ENCODE measurements around the gene ESRRG. TPM values are rescaled to one million over a fixed set of nuclear protein-coding genes. Genes with fewer than 3 reads are reported as not detected.

The ESRRG gene
- total and polyA plus RNA-seq, 2 donors (not counting 3 experiments of a cell fraction or from before 2014, with no cell fraction given) = not detected

GRCh38 chr1:216483672-216484401 lies 239.4 kb downstream of the ESRRG start:
- ChIA-PET POLR2A (no interaction called here), CTCF (no interaction called here)
- Histone ChIP-seq H3K36me3 (ENCODE audit: control insufficient read depth in 2 of 2, extremely low read depth in 1 of 2, insufficient read depth in 2 of 2, low read length in 2 of 2) (no peaks in the 10 kb centered on the region), H4K20me1 (replicated peaks; ENCODE audit: control insufficient read depth, extremely low read depth, insufficient read depth, low read length) (no peaks in the 10 kb centered on the region), H2AFZ (ENCODE audit: low read depth, low read length) (no peak overlapping the region), H3K9ac (replicated peaks; ENCODE audit: extremely low read depth, insufficient read depth, low read length) (no peak overlapping the region), H3K4me3 (replicated peaks in 1 of 3; ENCODE audit: insufficient read depth in 1 of 3, low read depth in 1 of 3, low read length in 3 of 3) (no peak overlapping the region), H3K27me3 (ENCODE audit: control insufficient read depth in 2 of 2, insufficient read depth in 2 of 2, low read length in 2 of 2) (no peaks in the 10 kb centered on the region), H3K4me2 (ENCODE audit: insufficient read depth, low read length) (no peak overlapping the region), H3K79me2 (ENCODE audit: control insufficient read depth, insufficient read depth, low read length) (no peaks in the 10 kb centered on the region), H3K4me1 (ENCODE audit: control insufficient read depth, extremely low read depth, insufficient read depth, low read length) (no peaks in the 10 kb centered on the region), H3K27ac (ENCODE audit: insufficient read depth, low read depth, low read length) (no peak overlapping the region), H3K9me3 (replicated peaks; ENCODE audit: control insufficient read depth, insufficient read depth, low read length) (no peaks in the 10 kb centered on the region), H3K9me1 (replicated peaks; ENCODE audit: control insufficient read depth, extremely low read depth, insufficient read depth, low read length) (no peaks in the 10 kb centered on the region)
- intact Hi-C loops (cut with micrococcal nuclease) = no loop called here
- no peak for FAIRE-seq
- TF ChIP-seq JUN (IDR thresholded peaks at IDR 0.05; ENCODE audit: borderline replicate concordance, insufficient read depth, insufficient read length, low read depth) = no peak
- TF ChIP-seq EZH2 (IDR thresholded peaks at IDR 0.05; ENCODE audit: borderline replicate concordance, low read depth, low read length, severe bottlenecking) = no peak
- TF ChIP-seq MAX (IDR thresholded peaks at IDR 0.05; ENCODE audit: insufficient read depth, insufficient read length) = no peak
- TF ChIP-seq GATA2 (IDR thresholded peaks at IDR 0.05; ENCODE audit: insufficient read depth, insufficient read length, low read depth, low read length) = no peak
- TF ChIP-seq MYC (IDR thresholded peaks at IDR 0.05; ENCODE audit: low read depth, low read length) = no peak
- TF ChIP-seq POLR2A (IDR thresholded peaks at IDR 0.05; ENCODE audit: low read depth, low read length) = no peak
- TF ChIP-seq POLR2AphosphoS5 (IDR thresholded peaks at IDR 0.05; ENCODE audit: insufficient read depth, low read depth, low read length) = no peak
- TF ChIP-seq FOS (IDR thresholded peaks at IDR 0.05; ENCODE audit: borderline replicate concordance, insufficient read depth, low read length) = no peak
- TF ChIP-seq, protein P1, sequence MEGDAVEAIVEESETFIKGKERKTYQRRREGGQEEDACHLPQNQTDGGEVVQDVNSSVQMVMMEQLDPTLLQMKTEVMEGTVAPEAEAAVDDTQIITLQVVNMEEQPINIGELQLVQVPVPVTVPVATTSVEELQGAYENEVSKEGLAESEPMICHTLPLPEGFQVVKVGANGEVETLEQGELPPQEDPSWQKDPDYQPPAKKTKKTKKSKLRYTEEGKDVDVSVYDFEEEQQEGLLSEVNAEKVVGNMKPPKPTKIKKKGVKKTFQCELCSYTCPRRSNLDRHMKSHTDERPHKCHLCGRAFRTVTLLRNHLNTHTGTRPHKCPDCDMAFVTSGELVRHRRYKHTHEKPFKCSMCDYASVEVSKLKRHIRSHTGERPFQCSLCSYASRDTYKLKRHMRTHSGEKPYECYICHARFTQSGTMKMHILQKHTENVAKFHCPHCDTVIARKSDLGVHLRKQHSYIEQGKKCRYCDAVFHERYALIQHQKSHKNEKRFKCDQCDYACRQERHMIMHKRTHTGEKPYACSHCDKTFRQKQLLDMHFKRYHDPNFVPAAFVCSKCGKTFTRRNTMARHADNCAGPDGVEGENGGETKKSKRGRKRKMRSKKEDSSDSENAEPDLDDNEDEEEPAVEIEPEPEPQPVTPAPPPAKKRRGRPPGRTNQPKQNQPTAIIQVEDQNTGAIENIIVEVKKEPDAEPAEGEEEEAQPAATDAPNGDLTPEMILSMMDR (IDR thresholded peaks at IDR 0.05; ENCODE audit: extremely low read depth in 1 of 2, insufficient read depth in 1 of 2, low read depth in 1 of 2, low read length in 2 of 2) = no peak
- DNase-seq (ENCODE audit: low read depth, low spot score) = no peak
- dilution Hi-C loops (cut with MboI; ENCODE audit: extremely low pct_ligation_motif_present, low sequenced_read_pairs) = no loop called here
- BruUV-seq (replicated peaks) = no TSS peak
